ENCODE results near the gene DLEC1.
"Not testable (repeated sequence)": the region's sequence is repeated elsewhere in the genome, so short reads cannot be mapped to it uniquely, and the experiment has no call there.

DLEC1 gene

GRCh38 chr3:38131621-38132369 is 92.8 kb downstream of the DLEC1 start:
- H3K9me3 Mint-ChIP-seq, result no peaks in the 10 kb centered on the region
- no peak overlapping the region for H3K4me3 Mint-ChIP-seq
- H3K36me3 Mint-ChIP-seq, result peaks cover 39% of the 10 kb centered on the region
- H3K4me1 Mint-ChIP-seq, result peaks cover 41% of the 10 kb centered on the region
- H3K27me3 Mint-ChIP-seq, result no peaks in the 10 kb centered on the region
- ATAC-seq, result no peak
- no peak overlapping the region for H3K27ac Mint-ChIP-seq

- Mint-ChIP-seq H3K9me3 (no peaks in the 10 kb centered on the region), H3K4me1 (peaks cover 49% of the 10 kb centered on the region), H3K36me3 (peaks cover 39% of the 10 kb centered on the region), H3K27me3 (no peaks in the 10 kb centered on the region), H3K4me3 (no peak overlapping the region), H3K27ac (no peak overlapping the region)
- ATAC-seq, result no peak
Observed at GRCh38 chr3:38133209-38133556, 94.2 kb downstream of the DLEC1 start.

GRCh38 chr3:38133557-38134405 is 94.8 kb downstream of the DLEC1 start:
- Mint-ChIP-seq H3K4me3 (no peak overlapping the region), H3K27ac (no peak overlapping the region), H3K9me3 (no peaks in the 10 kb centered on the region), H3K36me3 (peaks cover 37% of the 10 kb centered on the region), H3K4me1 (peaks cover 51% of the 10 kb centered on the region), H3K27me3 (no peaks in the 10 kb centered on the region)
- no peak for ATAC-seq

- not testable (repeated sequence) for H3K9me3 Mint-ChIP-seq, H3K4me3 Mint-ChIP-seq, H3K27me3 Mint-ChIP-seq, ATAC-seq
- Mint-ChIP-seq H3K4me1 (peaks cover 52% of the 10 kb centered on the region), H3K27ac (peak overlapping the region; percentile 87), H3K36me3 (peaks cover 29% of the 10 kb centered on the region)
Observed at GRCh38 chr3:38134517-38135143, 95.6 kb downstream of the DLEC1 start.

- H3K4me1 Mint-ChIP-seq, result peaks cover 60% of the 10 kb centered on the region
- peaks cover 25% of the 10 kb centered on the region for H3K36me3 Mint-ChIP-seq
- H3K27me3 Mint-ChIP-seq, H3K9me3 Mint-ChIP-seq, ATAC-seq: not testable (repeated sequence)
- peak overlapping the region; percentile 87 for H3K27ac Mint-ChIP-seq
- H3K4me3 Mint-ChIP-seq, result peak overlapping the region; percentile 82
Observed at GRCh38 chr3:38135621-38136277, 96.7 kb downstream of the DLEC1 start.

GRCh38 chr3:38136393-38136776 is 97.4 kb downstream of the DLEC1 start:
- Mint-ChIP-seq H3K36me3 (peaks cover 29% of the 10 kb centered on the region), H3K27me3 (no peaks in the 10 kb centered on the region), H3K27ac (peak overlapping the region; percentile 87), H3K9me3 (no peaks in the 10 kb centered on the region), H3K4me3 (peak overlapping the region; percentile 82), H3K4me1 (peaks cover 64% of the 10 kb centered on the region)
- ATAC-seq, result no peak

GRCh38 chr3:38136777-38137614 is 98.0 kb downstream of the DLEC1 start, which contains the start of gene ACAA1:
TSS of gene ACAA1 (minus strand) at chr3:38137127. CDS start at chr3:38137035, 92 bp downstream.
- Mint-ChIP-seq H3K27me3 (no peaks in the 10 kb centered on the region), H3K4me3 (peak within 1 kb of the TSS; percentile 82), H3K9me3 (no peaks in the 10 kb centered on the region), H3K36me3 (peaks cover 34% of the 10 kb centered on the region), H3K4me1 (peaks cover 70% of the 10 kb centered on the region), H3K27ac (peak within 1 kb of the TSS; percentile 87)
- ATAC-seq, result peak; percentile 97

GRCh38 chr3:38137615-38138348 is 98.8 kb downstream of the DLEC1 start:
- Mint-ChIP-seq H3K27ac (peak overlapping the region; percentile 87), H3K36me3 (peaks cover 33% of the 10 kb centered on the region)
- peak; percentile 13 for ATAC-seq

GRCh38 chr3:38138349-38139190 is 99.6 kb downstream of the DLEC1 start, which contains the start of gene MYD88:
TSS of gene MYD88 (plus strand) at chr3:38138661. CDS start at chr3:38138701, 40 bp downstream.
- H3K4me3 Mint-ChIP-seq, result peak within 1 kb of the TSS; percentile 82
- H3K27me3 Mint-ChIP-seq, result no peaks in the 10 kb centered on the region
- peaks cover 32% of the 10 kb centered on the region for H3K36me3 Mint-ChIP-seq
- H3K27ac Mint-ChIP-seq, result peak within 1 kb of the TSS; percentile 87
- peak; percentile 78 for ATAC-seq
- no peaks in the 10 kb centered on the region for H3K9me3 Mint-ChIP-seq
- peaks cover 72% of the 10 kb centered on the region for H3K4me1 Mint-ChIP-seq

More at GRCh38 chr3:38137615-38138348, 98.8 kb downstream of the DLEC1 start:
- H3K4me3 Mint-ChIP-seq, result peak overlapping the region; percentile 82
- peaks cover 73% of the 10 kb centered on the region for H3K4me1 Mint-ChIP-seq
- no peaks in the 10 kb centered on the region for H3K9me3 Mint-ChIP-seq
- H3K27me3 Mint-ChIP-seq, result no peaks in the 10 kb centered on the region

GRCh38 chr3:38139191-38139590 is 100.2 kb downstream of the DLEC1 start:
- Mint-ChIP-seq H3K27me3 (no peaks in the 10 kb centered on the region), H3K4me1 (peaks cover 75% of the 10 kb centered on the region), H3K4me3 (peak overlapping the region; percentile 82), H3K27ac (peak overlapping the region; percentile 87), H3K36me3 (peaks cover 30% of the 10 kb centered on the region), H3K9me3 (no peaks in the 10 kb centered on the region)
- no peak for ATAC-seq

- Mint-ChIP-seq H3K4me1 (peaks cover 75% of the 10 kb centered on the region), H3K4me3 (peak overlapping the region; percentile 82), H3K27ac (peak overlapping the region; percentile 87), H3K36me3 (peaks cover 26% of the 10 kb centered on the region), H3K9me3 (no peaks in the 10 kb centered on the region), H3K27me3 (no peaks in the 10 kb centered on the region)
- no peak for ATAC-seq
Observed at GRCh38 chr3:38139652-38140051, 100.6 kb downstream of the DLEC1 start.

GRCh38 chr3:38140326-38141172 is 101.5 kb downstream of the DLEC1 start:
- no peaks in the 10 kb centered on the region for H3K9me3 Mint-ChIP-seq
- no peak overlapping the region for H3K27ac Mint-ChIP-seq
- peak overlapping the region; percentile 11 for H3K4me3 Mint-ChIP-seq
- peaks cover 66% of the 10 kb centered on the region for H3K4me1 Mint-ChIP-seq
- H3K27me3 Mint-ChIP-seq, result no peaks in the 10 kb centered on the region
- no peak for ATAC-seq
- peaks cover 26% of the 10 kb centered on the region for H3K36me3 Mint-ChIP-seq

Measured in stimulated activated memory B cell treated with anti-CD40 and anti-IgM and Interleukin-4, amounts not matched to agents 10 μg/mL and 1 μg/mL and 100 μg/mL, for 72 hours (primary cell).